OCI-LY3 (cell line): Measurements from ENCODE around the gene LAMA1.

Source experiments
- H2AFZ ChIP-seq: fragments of 200-600, 300-600 bp; shearing (Covaris generic); 2 replicates; pipeline ENCODE4 v1.6.0; 2014; ENCODE audit warnings: antibody characterized with exemption, low read depth, low read length
- H3K27ac ChIP-seq: fragments of 200-600, 300-600 bp; sonication (generic); 2 replicates; pipeline ENCODE4 v1.5.1; 2014; ENCODE audit warnings: mild to moderate bottlenecking, low read length, moderate library complexity, mixed read lengths
- H3K27me3 ChIP-seq: fragments of 200-600, 300-600 bp; sonication (generic); 2 replicates; pipeline ENCODE4 v1.6.1; 2014; ENCODE audit warnings: low read depth, low read length, mixed read lengths
- H3K36me3 ChIP-seq: fragments of 200-600, 300-600 bp; sonication (generic); replicated peaks from 2 replicates; pipeline ENCODE3; 2014; ENCODE audit warnings: low read depth, low read length, mixed read lengths
- H3K4me1 ChIP-seq: fragments of 300-600, 200-600 bp; sonication (generic); 2 replicates; pipeline ENCODE4 v1.6.1; 2014; ENCODE audit warnings: low read length, mixed read lengths
- H3K4me2 ChIP-seq: fragments of 200-600, 300-600 bp; sonication (generic); 2 replicates; pipeline ENCODE4 v1.6.1; 2014; ENCODE audit warnings: low read length, mixed read lengths
- H3K4me3 ChIP-seq: fragments of 300-600, 200-600 bp; sonication (generic); 2 replicates; pipeline ENCODE4 v1.5.1; 2014; ENCODE audit warnings: antibody characterized with exemption, mild to moderate bottlenecking, low read length, moderate library complexity
- H3K79me2 ChIP-seq: fragments of 300-600, 200-600 bp; shearing (Covaris generic); 2 replicates; pipeline ENCODE4 v1.6.1; 2014; ENCODE audit warnings: mild to moderate bottlenecking, low read length, mixed read lengths
- H3K9ac ChIP-seq: fragments of 300-600, 200-600 bp; shearing (Covaris generic); 2 replicates; pipeline ENCODE4 v1.6.0; 2014; ENCODE audit warnings: mild to moderate bottlenecking, low read length, moderate library complexity
- H3K9me3 ChIP-seq: fragments of 200-600, 300-600 bp; shearing (Covaris generic); 2 replicates; pipeline ENCODE4 v1.6.1; 2014; ENCODE audit warnings: low read length, mixed read lengths; ENCODE audit not compliant: insufficient read depth
- H4K20me1 ChIP-seq: fragments of 200-600, 300-600 bp; sonication (generic); 2 replicates; pipeline ENCODE4 v1.6.1; 2016; ENCODE audit warnings: low read length, mixed read lengths; ENCODE audit not compliant: insufficient read depth
- EZH2phosphoT487 ChIP-seq: fragments of 200-600 bp; shearing (Covaris generic); IDR thresholded peaks from 2 replicates; pipeline ENCODE4 v1.6.1; 2018; ENCODE audit warnings: antibody characterized with exemption, mixed run types, low read depth
- TF ChIP-seq, protein P1 (sequence below): fragments of 200-600, 300-600 bp; sonication (generic); IDR thresholded peaks from 2 replicates; pipeline ENCODE4 v1.5.1; 2014; ENCODE audit warnings: antibody characterized with exemption, low read length, low read depth

LAMA1 gene

GRCh38 chr18:6962571-6963451, 154.8 kb downstream of the LAMA1 start:
- Histone ChIP-seq H3K36me3 (no peaks in the 10 kb centered on the region), H3K79me2 (no peaks in the 10 kb centered on the region), H3K27ac (no peak overlapping the region), H3K4me1 (no peaks in the 10 kb centered on the region), H3K4me2 (no peak overlapping the region), H2AFZ (no peak overlapping the region), H3K9ac (no peak overlapping the region), H3K9me3 (peaks cover 4% of the 10 kb centered on the region; the same call in 1 of the 2 replicates), H3K27me3 (no peaks in the 10 kb centered on the region), H4K20me1 (no peaks in the 10 kb centered on the region), H3K4me3 (no peak overlapping the region)
- no peak for TF ChIP-seq EZH2phosphoT487
- TF ChIP-seq, protein P1, sequence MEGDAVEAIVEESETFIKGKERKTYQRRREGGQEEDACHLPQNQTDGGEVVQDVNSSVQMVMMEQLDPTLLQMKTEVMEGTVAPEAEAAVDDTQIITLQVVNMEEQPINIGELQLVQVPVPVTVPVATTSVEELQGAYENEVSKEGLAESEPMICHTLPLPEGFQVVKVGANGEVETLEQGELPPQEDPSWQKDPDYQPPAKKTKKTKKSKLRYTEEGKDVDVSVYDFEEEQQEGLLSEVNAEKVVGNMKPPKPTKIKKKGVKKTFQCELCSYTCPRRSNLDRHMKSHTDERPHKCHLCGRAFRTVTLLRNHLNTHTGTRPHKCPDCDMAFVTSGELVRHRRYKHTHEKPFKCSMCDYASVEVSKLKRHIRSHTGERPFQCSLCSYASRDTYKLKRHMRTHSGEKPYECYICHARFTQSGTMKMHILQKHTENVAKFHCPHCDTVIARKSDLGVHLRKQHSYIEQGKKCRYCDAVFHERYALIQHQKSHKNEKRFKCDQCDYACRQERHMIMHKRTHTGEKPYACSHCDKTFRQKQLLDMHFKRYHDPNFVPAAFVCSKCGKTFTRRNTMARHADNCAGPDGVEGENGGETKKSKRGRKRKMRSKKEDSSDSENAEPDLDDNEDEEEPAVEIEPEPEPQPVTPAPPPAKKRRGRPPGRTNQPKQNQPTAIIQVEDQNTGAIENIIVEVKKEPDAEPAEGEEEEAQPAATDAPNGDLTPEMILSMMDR, result no peak

DNA sequence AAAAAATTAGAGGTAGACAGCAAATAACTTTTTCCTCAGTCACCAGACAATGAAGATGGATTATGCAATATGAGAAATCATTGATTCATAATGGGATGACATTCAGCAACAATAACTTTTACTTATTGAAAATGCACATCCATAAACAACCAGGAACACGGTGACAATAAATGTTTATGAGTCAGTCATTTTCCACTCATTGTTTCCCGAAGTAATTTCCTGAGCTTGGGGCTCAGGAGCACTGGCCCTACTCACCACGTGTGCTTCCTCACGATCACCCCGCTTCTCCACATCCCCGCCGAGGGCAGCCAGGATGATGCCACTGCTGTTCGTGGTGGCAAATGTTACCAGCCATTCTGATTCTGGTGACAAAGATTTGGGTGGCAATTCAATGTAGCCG, 156.3 kb downstream of the LAMA1 start:
- Histone ChIP-seq H4K20me1 (no peaks in the 10 kb centered on the region), H3K36me3 (no peaks in the 10 kb centered on the region), H3K27me3 (no peaks in the 10 kb centered on the region), H3K4me1 (no peaks in the 10 kb centered on the region), H3K9ac (no peak overlapping the region), H3K79me2 (no peaks in the 10 kb centered on the region), H3K27ac (no peak overlapping the region), H3K9me3 (peaks cover 4% of the 10 kb centered on the region; the same call in 1 of the 2 replicates), H3K4me2 (no peak overlapping the region), H2AFZ (no peak overlapping the region), H3K4me3 (no peak overlapping the region)
- TF ChIP-seq, protein P1, result no peak
- TF ChIP-seq EZH2phosphoT487, result no peak

DNA sequence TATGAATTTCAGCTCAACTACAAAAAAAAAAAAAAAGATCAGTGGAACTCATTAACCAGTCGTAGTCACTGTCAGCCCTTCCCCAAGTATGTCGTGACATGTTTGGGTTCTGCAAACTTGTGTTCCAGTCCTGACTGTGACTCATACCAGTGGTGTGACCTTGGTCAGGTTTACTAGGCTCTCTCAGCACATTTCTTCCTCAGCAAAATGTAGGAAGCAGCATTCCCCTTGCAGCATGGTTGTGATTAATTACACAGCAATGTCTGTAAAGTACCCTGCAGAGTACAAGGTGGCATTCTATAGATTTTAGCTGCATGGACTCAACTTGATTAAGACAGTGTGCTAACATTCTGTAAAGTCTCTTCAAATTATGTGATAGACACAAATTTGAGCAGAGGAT, 156.9 kb downstream of the LAMA1 start:
- TF ChIP-seq, protein P1, result no peak
- no peak for TF ChIP-seq EZH2phosphoT487
- no peaks in the 10 kb centered on the region for H3K27me3 ChIP-seq
- no peak overlapping the region for H3K4me3 ChIP-seq
- no peaks in the 10 kb centered on the region for H3K4me1 ChIP-seq
- no peaks in the 10 kb centered on the region for H3K36me3 ChIP-seq
- H4K20me1 ChIP-seq, result no peaks in the 10 kb centered on the region
- no peak overlapping the region for H3K4me2 ChIP-seq
- H3K9ac ChIP-seq, result no peak overlapping the region
- no peak overlapping the region for H2AFZ ChIP-seq
- peaks cover 4% of the 10 kb centered on the region; the same call in 1 of the 2 replicates for H3K9me3 ChIP-seq
- no peak overlapping the region for H3K27ac ChIP-seq
- no peaks in the 10 kb centered on the region for H3K79me2 ChIP-seq

- H3K4me3 ChIP-seq, result no peak overlapping the region
- TF ChIP-seq, protein P1, result no peak
- no peak for TF ChIP-seq EZH2phosphoT487
- no peaks in the 10 kb centered on the region for H4K20me1 ChIP-seq
- H3K79me2 ChIP-seq, result no peaks in the 10 kb centered on the region
- no peak overlapping the region for H3K27ac ChIP-seq
- no peak overlapping the region for H2AFZ ChIP-seq
- H3K4me2 ChIP-seq, result no peak overlapping the region
- no peaks in the 10 kb centered on the region for H3K27me3 ChIP-seq
- H3K9me3 ChIP-seq, result peaks cover 4% of the 10 kb centered on the region; the same call in 1 of the 2 replicates
- no peaks in the 10 kb centered on the region for H3K36me3 ChIP-seq
- no peaks in the 10 kb centered on the region for H3K4me1 ChIP-seq
- H3K9ac ChIP-seq, result no peak overlapping the region
Observed at GRCh38 chr18:6960124-6960523, 157.5 kb downstream of the LAMA1 start.
